Liver (tissue), 9 donors: ENCODE data around the gene CDK5RAP2. TPM values are rescaled to one million over a fixed set of nuclear protein-coding genes. Genes with fewer than 3 reads are reported as not detected.

Experiments
- DNase-seq: peaks from one replicate; pipeline ENCODE4 v3.0.0-alpha.2; 2017; ENCODE audit warnings: low spot score
- H3K27ac ChIP-seq, 2 donors: one replicate each; pipeline ENCODE4 v1.7.0; 2013; ENCODE audit warnings: inconsistent platforms in 2 of 2, low read length in 2 of 2, control low read depth in 1 of 2, low read depth in 1 of 2, mild to moderate bottlenecking in 1 of 2
- H3K27me3 ChIP-seq, 4 donors: one replicate each; pipeline versions ENCODE4 v1.6.1 to v1.7.0; 2013; ENCODE audit warnings: low read length in 3 of 4, inconsistent platforms in 1 of 4, mild to moderate bottlenecking in 1 of 4, moderate library complexity in 1 of 4; ENCODE audit not compliant: control insufficient read depth in 4 of 4, insufficient read depth in 4 of 4
- H3K36me3 ChIP-seq, 4 donors: one replicate each; pipeline versions ENCODE4 v1.6.1 to v1.7.0; 2013; ENCODE audit warnings: low read length in 3 of 4, mild to moderate bottlenecking in 3 of 4, low read depth in 1 of 4, moderate library complexity in 1 of 4; ENCODE audit not compliant: control insufficient read depth in 4 of 4, insufficient read depth in 3 of 4
- H3K4me1 ChIP-seq, 4 donors: one replicate each; pipeline versions ENCODE4 v1.6.1 to v1.7.0; 2013; ENCODE audit warnings: low read length in 3 of 4, mild to moderate bottlenecking in 3 of 4, moderate library complexity in 1 of 4; ENCODE audit not compliant: control insufficient read depth in 4 of 4, insufficient read depth in 4 of 4
- H3K4me3 ChIP-seq, 3 donors: one replicate each; pipeline versions ENCODE4 v1.6.1 to v1.7.0; 2013; ENCODE audit warnings: low read length in 3 of 3, control low read depth in 1 of 3, low read depth in 1 of 3, mild to moderate bottlenecking in 1 of 3
- H3K9ac ChIP-seq, 2 donors: one replicate each; pipeline ENCODE4 v1.7.0; 2013; ENCODE audit warnings: low read length in 2 of 2, mild to moderate bottlenecking in 2 of 2, moderate library complexity in 2 of 2, control low read depth in 1 of 2, low read depth in 1 of 2
- H3K9me3 ChIP-seq, 4 donors: one replicate each; pipeline versions ENCODE4 v1.6.1 to v1.7.0; 2013; ENCODE audit warnings: low read length in 3 of 4; ENCODE audit not compliant: control insufficient read depth in 4 of 4
- ATF3 ChIP-seq: IDR thresholded peaks from 2 replicates; pipeline ENCODE4 v1.6.1; 2016; ENCODE audit warnings: antibody characterized with exemption
- CTCF ChIP-seq: fragments of 150-350 bp; IDR thresholded peaks from 2 replicates; pipeline ENCODE4 v1.5.1; 2017; ENCODE audit warnings: improper control_type of control experiment, low read depth, low read length; ENCODE audit not compliant: missing input control
- EGR1 ChIP-seq, 2 donors: IDR thresholded peaks; 2 replicates each; pipeline ENCODE4 v1.6.1; 2016 to 2018; ENCODE audit warnings: antibody characterized with exemption in 2 of 2, low read depth in 2 of 2
- FOXA1 ChIP-seq: IDR thresholded peaks from 2 replicates; pipeline ENCODE4 v1.6.1; 2016; ENCODE audit warnings: antibody characterized with exemption
- FOXA2 ChIP-seq: IDR thresholded peaks from 2 replicates; pipeline ENCODE4 v1.6.1; 2016; ENCODE audit warnings: antibody characterized with exemption
- GABPA ChIP-seq, 2 donors: IDR thresholded peaks in 1 of 2; conservative IDR thresholded peaks in 1 of 2; 2 replicates each; pipeline ENCODE4 v1.6.1; 2016; ENCODE audit warnings: antibody characterized with exemption in 2 of 2, mild to moderate bottlenecking in 1 of 2, moderate library complexity in 1 of 2
- HNF4A ChIP-seq, 2 donors: conservative IDR thresholded peaks; 2 replicates each; pipeline ENCODE4 v1.6.1; 2016; ENCODE audit warnings: antibody characterized with exemption in 2 of 2, mild to moderate bottlenecking in 2 of 2
- HNF4G ChIP-seq: IDR thresholded peaks from 2 replicates; pipeline ENCODE4 v1.6.1; 2016; ENCODE audit warnings: antibody characterized with exemption
- JUND ChIP-seq, 2 donors: IDR thresholded peaks; 2 replicates each; pipeline ENCODE4 v1.6.1; 2016; ENCODE audit warnings: antibody characterized with exemption in 2 of 2
- MAX ChIP-seq: IDR thresholded peaks from 2 replicates; pipeline ENCODE4 v1.6.1; 2016; ENCODE audit warnings: antibody characterized with exemption
- NR2F2 ChIP-seq: IDR thresholded peaks from 2 replicates; pipeline ENCODE4 v1.6.1; 2016; ENCODE audit warnings: antibody characterized with exemption
- RAD21 ChIP-seq, 2 donors: IDR thresholded peaks; 2 replicates each; pipeline ENCODE4 v1.6.1; 2016; ENCODE audit warnings: antibody characterized with exemption in 2 of 2, mild to moderate bottlenecking in 2 of 2
- REST ChIP-seq: IDR thresholded peaks from 2 replicates; pipeline ENCODE4 v1.6.1; 2016; ENCODE audit warnings: antibody characterized with exemption, mild to moderate bottlenecking
- RXRA ChIP-seq, 2 donors: IDR thresholded peaks; 2 replicates each; pipeline ENCODE4 v1.6.1; 2017 to 2018; ENCODE audit warnings: antibody characterized with exemption in 2 of 2, mild to moderate bottlenecking in 1 of 2
- SP1 ChIP-seq: IDR thresholded peaks from 2 replicates; pipeline ENCODE4 v1.6.1; 2018; ENCODE audit warnings: antibody characterized with exemption, mild to moderate bottlenecking
- TAF1 ChIP-seq: conservative IDR thresholded peaks from 2 replicates; pipeline ENCODE4 v1.6.1; 2016; ENCODE audit warnings: antibody characterized with exemption, mild to moderate bottlenecking
- YY1 ChIP-seq: IDR thresholded peaks from 2 replicates; pipeline ENCODE4 v1.6.1; 2016; ENCODE audit warnings: antibody characterized with exemption, mild to moderate bottlenecking
- ZBTB33 ChIP-seq: IDR thresholded peaks from 2 replicates; pipeline ENCODE4 v1.6.1; 2016; ENCODE audit warnings: antibody characterized with exemption
- WGBS: extraction: QIAGEN DNeasy Blood & Tissue Kit; methylation state at CpG from one replicate; pipeline ENCODE4 v1.1.7; 2013; 5-methylcytosine and 5-hydroxymethylcytosine counted together
- polyA plus RNA-seq, 2 donors: library from polyadenylated mRNA; stranded (reverse) in 1 of 2; unstranded in 1 of 2; fragments of 200-250 nt in 1 of 2; fragments of >200 nt in 1 of 2; fragmentation: Nextera tagmentation in 1 of 2; extraction: Ambion mirVana in 1 of 2; gene quantifications; one replicate each; pipeline versions ENCODE4 v1.2.1 to v1.2.3, GENCODE V29; 2013 to 2015
- total RNA-seq, 2 donors: library from RNA; depleted of rRNA; stranded (reverse); fragments of >200 nt; gene quantifications; one replicate each; pipeline ENCODE4 v1.2.3, GENCODE V29; 2014
- donor health status: healthy.
- donor health status: healthy.
- donor health status: healthy.
- donor health status: healthy.
- donor health status: healthy.

CDK5RAP2 gene
- total and polyA plus RNA-seq, 4 donors, result 11.7 to 38.9 (median 21.7) TPM

GRCh38 chr9:120456218-120456617, 123.7 kb downstream of the CDK5RAP2 start:
- WGBS, result 97% methylated on average over 3 of the region's 3 CpGs
- no peaks in the 10 kb centered on the region for H3K27me3 ChIP-seq
- H3K4me3 ChIP-seq, result no peak overlapping the region
- TF ChIP-seq FOXA2 (no peak), EGR1 (IDR thresholded peaks at IDR 0.05; ENCODE audit: low read depth in 2 of 2) (no peak), FOXA1 (no peak), NR2F2 (no peak), CTCF (no peak), JUND (IDR thresholded peaks at IDR 0.05) (no peak), REST (no peak), SP1 (no peak), ATF3 (no peak)
- no peak for DNase-seq
- H3K27ac ChIP-seq, result no peak overlapping the region
- no peak overlapping the region for H3K9ac ChIP-seq
- H3K9me3 ChIP-seq, result no peaks in the 10 kb centered on the region
- H3K4me1 ChIP-seq, result no peaks in the 10 kb centered on the region
- peaks cover 3 to 31% (median 23%) of the 10 kb centered on the region in 4 donors for H3K36me3 ChIP-seq

- H3K36me3 ChIP-seq, result peaks cover 3 to 39% (median 26%) of the 10 kb centered on the region in 4 donors
- no peak overlapping the region for H3K27ac ChIP-seq
- no peaks in the 10 kb centered on the region for H3K9me3 ChIP-seq
- 93% methylated on average over 3 of the region's 3 CpGs for WGBS
- H3K4me1 ChIP-seq, result no peaks in the 10 kb centered on the region
- no peak for DNase-seq
- no peaks in the 10 kb centered on the region for H3K27me3 ChIP-seq
- no peak for TF ChIP-seq FOXA1
- TF ChIP-seq EGR1 (IDR thresholded peaks at IDR 0.05; ENCODE audit: low read depth in 2 of 2), result no peak
- no peak for TF ChIP-seq MAX
- no peak for TF ChIP-seq HNF4G
- no peak for TF ChIP-seq SP1
- no peak for TF ChIP-seq GABPA (IDR thresholded peaks at IDR 0.05 in 1 of 2, conservative IDR thresholded peaks at IDR 0.05 in 1 of 2)
- no peak for TF ChIP-seq RXRA (IDR thresholded peaks at IDR 0.05)
- no peak for TF ChIP-seq FOXA2
- no peak for TF ChIP-seq TAF1
- no peak for TF ChIP-seq YY1
- TF ChIP-seq NR2F2, result no peak
- no peak for TF ChIP-seq JUND (IDR thresholded peaks at IDR 0.05)
- no peak for TF ChIP-seq ZBTB33
- TF ChIP-seq CTCF, result no peak
- no peak for TF ChIP-seq HNF4A (conservative IDR thresholded peaks at IDR 0.05)
- TF ChIP-seq RAD21 (IDR thresholded peaks at IDR 0.05), result no peak
- no peak overlapping the region for H3K4me3 ChIP-seq
- no peak overlapping the region for H3K9ac ChIP-seq
Measured at GRCh38 chr9:120454467-120454866, 125.5 kb downstream of the CDK5RAP2 start.
